Left forelimb (tissue), 1 donor: ENCODE results near the gene MUC7.
A peak's percentile ranks its signal among the peaks of the same experiment; 100 is the strongest.
"Not testable (repeated sequence)": the region's sequence is repeated elsewhere in the genome, so short reads cannot be mapped to it uniquely, and the experiment has no call there.

Experiments
- DNase-seq: peaks from one replicate; pipeline ENCODE4 v3.0.0-alpha.2; 2018; ENCODE audit warnings: low spot score

MUC7 gene

DNA sequence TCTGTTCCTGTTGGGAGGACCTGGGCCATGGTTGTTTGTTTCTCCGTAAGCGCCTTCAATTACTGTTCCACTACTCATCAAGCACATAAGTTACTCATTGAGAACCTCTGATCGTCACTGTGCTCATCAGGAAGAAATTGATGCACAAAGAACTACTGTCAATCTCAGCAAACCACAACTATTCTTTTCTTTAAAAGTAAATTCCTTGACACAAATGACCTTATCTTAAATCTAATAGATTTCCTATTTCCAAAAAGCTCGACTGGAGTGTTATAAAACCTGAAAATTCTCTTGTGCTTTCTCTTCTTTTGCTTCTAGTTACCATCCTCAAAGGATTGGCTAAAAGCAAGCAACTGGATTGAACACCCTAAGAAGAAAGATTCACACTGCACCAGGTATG is at the start of gene MUC7:
Gene MUC7 (plus strand): TSS at position 301 of the 400 bp plus-strand sequence. CDS start 1,825 bp downstream, outside the sequence.
- no peak for DNase-seq

DNA sequence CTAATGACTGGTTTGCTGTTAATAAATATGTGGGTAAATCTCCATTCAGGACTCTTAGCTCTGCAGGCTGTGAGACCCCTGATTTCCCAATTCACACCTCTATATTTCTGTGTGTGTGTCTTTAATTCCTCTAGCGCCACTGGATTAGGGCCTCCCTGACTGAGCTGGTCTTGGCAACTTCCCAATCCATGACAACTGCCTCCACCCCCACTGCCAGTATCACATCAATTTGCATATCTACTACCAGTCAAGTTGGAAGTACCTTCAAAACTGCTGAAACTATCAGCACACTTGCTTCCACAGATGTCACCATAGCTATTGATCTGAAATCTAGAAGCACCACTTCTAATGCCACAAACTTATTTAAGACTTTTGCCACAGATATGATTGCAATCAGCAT is 46.7 kb upstream of the MUC7 start:
- no peak for DNase-seq

DNA sequence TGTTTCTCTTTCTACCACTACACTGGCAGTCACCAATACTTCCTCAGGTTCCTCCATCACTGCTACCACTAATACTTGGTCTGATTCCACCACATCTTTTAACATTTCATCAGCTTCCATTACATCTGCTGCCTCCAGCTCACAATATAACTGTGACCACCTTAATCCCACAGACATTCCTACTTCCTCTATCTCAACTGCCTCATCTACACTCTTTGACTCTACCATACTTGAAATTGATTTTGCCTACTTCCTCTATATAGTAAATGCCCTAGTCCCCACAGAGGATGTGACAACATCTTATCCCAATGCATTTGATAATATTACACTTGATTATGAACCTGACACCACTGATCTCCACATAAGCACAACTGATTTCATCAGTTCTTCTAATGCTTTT is 45.2 kb upstream of the MUC7 start:
- no peak for DNase-seq

DNA sequence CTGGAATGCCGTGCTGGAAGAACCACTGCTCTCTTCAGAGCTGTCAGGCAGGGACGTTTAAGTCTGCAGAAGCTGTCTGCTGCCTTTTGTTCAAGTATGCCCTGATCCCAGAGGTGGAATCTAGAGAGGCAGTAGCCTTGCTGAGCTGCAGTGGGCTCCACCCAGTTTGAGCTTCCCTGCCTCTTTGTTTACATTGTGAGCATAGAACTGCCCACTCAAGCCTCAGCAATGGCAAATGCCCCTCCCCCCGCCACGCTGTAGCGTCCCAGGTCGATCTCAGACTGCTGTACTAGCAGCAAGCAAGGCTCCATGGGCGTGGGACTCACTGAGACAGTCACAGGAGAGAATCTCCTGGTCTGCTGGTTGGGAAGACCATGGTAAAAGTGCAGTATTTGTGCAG is 34.8 kb upstream of the MUC7 start:
- no peak for DNase-seq

DNA sequence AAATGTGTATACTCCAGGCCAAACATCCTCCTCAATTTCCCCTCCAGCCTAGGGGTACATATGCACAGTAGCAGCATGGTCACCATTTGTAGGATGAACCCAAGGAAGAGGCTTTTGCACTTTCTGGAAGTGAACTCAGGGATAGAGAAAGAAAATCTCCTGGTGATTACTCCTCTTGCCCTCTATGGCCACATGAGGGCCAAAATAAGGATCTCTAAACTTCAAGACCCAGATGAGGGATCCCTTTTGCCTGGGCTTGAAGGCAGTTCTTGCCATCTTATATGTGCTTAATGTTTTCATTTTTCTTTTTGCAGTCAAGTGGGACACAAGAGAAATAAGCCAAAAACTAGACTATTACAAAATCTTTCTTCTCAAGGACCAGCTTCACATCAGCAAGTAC is 29.5 kb upstream of the MUC7 start:
- DNase-seq: no peak

DNA sequence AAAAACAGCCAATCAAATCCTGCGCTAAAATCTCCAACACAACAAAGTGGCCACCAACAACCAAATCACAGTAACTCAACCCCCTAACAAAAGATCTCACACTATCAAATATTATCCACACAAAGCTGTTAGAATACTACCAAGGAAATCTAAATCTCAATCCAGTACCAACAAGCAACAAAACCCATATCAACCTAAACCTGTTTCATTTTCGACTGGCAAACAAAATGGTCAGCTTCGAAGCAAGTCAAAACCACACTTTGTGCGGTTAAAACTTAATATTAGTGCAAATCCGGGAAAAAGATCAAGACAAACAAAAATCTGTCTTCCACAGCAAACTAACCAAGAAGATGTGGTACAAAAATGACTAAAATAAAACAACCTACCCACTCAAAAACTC is 28.7 kb upstream of the MUC7 start:
- DNase-seq: no peak

DNA sequence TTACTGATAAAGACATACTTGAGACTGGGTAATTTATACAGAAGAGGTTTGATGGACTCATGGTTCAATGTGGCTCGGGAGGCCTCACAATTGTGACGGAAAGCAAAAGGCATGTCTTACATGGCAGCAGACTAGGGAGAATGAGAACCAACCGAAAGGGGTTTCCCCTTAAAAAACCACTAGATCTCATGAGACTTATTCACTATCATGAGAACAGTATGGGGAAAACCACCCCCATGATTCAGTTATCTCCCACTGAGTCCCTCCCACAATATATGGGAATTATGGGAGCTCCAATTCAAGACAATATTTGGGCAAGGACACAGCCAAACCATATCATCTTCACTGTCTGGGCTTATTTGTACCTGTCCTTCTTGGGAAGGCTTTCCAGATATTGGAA is 22.8 kb upstream of the MUC7 start:
- no peak for DNase-seq

DNA sequence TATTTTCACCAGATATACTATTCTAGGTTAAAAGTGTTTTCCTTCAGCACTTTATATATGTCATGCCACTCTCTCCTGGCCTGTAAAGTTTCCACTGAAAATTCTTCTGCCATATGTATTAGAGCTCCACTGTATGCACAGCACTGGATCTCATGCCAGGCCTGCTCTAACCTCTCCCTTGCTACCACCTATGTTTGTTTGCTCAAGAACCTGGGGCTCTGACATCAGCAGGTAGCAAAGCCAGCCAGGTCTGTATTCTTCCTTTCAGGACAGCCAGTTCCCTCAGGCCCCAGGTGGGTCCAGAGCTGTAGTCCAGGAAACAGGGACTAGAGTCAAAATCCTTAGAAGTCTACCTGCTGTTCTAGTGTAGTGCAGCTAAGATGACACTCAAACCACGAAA is 19.1 kb upstream of the MUC7 start:
- DNase-seq: no peak

DNA sequence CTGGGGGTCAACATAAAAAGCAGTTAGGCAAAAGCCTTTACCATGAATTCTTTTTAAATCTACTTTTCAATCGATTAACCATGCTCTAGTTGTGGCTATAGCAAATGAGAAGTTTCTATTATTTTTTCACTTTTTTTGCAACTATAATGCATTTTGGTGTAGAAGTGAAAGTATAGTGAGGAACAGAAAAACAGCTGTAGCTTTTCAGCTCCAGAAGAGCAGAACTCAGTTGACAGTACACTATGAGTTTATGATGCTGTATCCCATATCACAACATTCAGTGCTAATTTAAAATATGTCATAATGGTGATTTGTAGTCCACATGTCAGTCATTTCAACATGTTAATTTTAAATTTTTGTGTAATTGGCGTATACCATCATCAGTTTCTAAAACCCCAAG is 8.7 kb upstream of the MUC7 start:
- no peak for DNase-seq

DNA sequence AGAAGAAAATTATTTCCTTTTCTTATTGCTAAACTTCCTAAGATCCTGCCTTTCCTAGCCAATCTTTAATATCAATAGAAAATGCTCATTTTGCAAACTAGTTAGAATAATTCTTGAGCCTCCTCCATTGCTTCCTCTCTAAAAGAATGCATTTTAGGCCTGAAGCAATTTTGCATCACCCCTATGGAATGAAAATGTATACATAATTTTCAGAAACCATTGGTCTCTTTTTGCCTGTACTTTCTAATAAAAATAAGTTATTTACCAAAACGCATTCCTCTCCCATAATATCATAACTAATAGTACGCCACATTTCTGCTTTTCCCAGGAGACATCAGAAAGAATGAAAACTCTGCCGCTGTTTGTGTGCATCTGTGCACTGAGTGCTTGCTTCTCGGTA is 1.7 kb downstream of the MUC7 start:
- DNase-seq: no peak

DNA sequence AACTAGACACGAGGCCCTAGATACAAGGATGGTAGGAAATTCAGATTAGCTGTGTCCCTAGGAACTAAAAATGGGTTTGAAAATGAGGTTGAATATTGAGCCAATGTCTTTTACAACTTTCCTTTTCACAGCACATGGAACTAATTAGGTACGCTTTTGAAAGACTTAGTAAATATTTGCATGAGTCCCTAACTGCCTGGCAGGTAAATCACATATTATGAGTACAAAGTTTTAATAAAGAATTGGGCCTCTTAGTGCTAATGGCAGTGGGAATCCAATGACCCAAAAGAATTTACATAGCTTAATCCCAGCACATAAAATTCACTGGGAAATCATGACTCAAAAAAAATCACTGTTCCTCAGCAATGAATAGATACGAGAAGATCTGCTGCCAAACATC is 16.8 kb downstream of the MUC7 start:
- DNase-seq: no peak

DNA sequence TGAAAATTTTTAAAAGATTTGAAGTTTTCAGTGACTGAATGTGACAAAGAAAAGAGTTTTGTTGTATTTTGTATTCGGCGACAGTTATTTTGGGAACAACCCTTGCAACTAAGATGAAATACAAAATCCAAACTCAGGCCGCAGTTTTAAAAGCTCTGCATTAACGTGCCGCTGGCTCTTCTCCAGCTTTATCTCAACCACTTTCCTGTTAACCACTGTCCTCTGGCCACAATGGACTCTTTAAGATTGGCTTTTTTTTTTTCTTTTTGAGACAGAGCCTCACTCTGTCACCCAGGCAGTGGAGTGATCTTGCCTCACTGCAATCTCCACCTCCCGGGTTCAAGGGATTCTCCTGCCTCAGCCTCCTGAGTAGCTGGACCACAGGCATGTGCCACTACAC is 24.2 kb downstream of the MUC7 start:
- no peak for DNase-seq

DNA sequence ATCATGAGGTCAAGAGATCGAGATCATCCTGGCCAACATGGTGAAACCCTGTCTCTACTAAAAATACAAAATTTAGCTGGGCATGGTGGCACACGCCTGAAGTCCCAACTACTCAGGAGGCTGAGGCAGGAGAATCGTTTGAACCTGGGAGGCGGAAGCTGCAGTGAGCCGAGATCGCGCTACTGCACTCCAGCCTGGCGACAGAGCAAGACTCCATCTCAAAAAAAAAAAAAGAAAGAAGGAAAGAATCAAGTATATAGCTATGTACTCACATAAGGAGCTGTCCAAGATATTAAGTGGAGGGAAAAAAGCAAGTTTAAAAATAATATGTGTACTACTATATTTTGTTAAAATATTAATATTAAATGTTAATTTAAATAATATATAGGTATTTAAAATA is 29.8 kb downstream of the MUC7 start:
- not testable (repeated sequence) for DNase-seq

DNA sequence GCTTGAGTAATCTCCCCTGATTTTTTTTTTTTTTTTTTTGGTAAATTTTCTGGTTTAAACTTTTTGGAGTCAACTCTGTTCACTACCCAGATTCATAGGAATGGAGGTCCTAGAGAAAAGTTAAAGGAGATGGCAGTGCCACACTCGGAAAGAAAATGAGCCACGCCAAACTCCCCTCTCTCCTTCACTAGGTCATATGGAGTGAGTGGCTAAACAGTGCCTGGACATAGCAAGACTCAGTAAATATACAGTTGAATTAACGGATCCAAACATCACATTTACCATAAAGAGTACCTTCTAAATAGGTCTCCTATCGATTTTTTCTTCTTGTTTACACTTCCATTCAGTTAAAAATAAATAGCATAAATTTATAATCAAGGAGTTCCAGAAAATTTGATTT is 32.7 kb downstream of the MUC7 start:
- no peak for DNase-seq

DNA sequence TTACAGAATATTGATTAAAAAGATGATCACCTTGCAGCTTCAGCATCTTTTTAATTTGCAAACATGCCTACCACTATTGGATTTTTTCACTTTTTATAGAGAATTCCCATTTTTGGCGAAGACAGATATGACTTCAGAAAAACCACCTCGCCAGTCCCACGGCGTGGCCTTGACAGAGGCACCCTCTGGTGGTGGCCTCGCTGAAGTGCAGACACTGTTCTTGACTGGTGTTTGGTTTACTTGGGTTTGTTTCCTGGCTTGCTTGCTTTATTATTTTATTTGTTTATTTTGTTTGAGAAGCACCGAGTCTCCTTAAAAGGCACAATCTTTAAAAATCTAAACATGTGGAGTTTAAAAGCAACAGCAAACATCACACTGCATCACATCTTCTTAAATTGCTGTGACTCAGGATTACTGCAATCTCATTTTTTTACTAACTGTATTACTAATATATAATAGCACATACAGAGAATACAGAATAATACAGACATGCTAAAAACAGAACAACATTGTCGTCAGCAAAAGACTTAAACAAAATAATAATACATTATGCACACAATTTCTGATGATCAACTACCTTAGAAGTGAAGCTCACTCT is 33.3 kb downstream of the MUC7 start:
- peak; percentile 72 for DNase-seq

DNA sequence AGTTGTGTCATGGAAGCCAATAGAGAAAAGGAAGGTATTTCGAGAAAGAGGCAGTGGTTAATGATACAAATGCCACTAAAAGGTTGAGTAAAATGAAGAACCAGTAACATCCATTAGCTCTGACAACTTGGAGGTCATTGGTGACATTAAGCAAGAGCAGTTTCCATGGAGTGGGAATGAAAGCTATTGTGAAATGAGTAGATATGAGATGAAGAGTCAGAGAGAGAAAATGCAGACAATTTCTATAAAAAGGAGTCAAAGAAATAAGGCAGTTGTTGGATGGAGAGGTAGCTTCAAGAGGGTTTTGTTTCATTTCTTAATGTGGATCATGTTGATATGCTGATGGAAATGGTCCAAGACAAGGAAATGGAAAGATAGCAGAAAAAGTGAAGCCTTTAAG is 36.8 kb downstream of the MUC7 start:
- no peak for DNase-seq

DNA sequence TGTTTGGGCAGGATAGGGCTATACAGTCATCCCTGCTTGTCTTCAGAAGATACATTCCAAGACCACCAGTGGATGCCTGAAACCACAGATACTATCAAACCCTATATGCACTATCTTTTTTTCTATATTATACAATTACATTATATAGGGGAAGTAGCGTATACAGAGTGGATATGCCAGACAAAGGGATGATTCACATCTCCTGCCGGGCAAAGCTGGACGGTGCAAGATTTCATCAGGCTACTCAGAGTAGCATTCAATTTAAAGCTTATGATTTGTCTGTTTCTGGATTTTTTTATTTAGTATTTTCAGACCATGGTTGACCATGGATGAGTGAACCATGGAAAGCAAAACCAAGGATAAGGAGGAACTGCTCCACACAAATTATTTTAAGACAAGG is 39.4 kb downstream of the MUC7 start:
- no peak for DNase-seq

DNA sequence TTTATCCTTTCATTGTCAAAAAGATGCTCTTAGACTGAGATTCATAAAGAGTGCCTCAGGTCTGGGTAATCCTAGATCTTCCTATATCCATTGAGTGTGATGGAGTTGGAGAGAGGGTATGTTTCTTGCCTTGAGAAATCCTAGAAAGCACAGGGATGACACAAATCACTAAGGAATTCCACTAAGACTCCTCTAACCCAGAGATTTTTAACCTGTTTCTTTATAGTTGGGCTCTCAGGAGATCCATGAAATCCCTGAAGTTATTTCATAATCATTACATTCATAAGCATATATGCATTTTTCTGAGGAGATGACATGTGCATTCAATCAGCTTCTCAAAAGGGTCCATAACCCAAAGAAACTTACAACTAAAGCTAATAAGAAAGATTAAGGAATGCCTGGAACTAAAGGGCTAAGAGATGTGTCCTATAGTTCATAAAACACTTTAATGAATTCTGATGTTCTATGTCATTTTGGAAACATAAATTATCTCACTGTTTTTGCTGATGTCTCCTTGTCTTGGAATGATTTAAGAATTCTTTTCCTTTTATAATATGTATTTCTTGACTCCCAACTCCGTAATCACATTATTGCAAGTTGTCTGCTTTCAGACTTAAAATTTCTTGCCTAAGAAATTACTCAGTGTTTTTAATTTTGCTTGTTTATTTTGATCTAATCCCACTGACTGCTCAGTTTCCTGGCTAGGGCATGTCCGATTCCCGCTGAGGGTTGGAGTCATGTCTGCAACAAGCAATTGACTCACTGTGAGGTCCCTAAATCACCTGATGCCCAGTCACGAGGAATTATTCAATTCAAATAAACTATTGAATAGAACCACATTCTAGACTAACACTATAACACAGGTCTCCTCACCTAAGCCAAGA is 43.6 kb downstream of the MUC7 start:
- DNase-seq: no peak

DNA sequence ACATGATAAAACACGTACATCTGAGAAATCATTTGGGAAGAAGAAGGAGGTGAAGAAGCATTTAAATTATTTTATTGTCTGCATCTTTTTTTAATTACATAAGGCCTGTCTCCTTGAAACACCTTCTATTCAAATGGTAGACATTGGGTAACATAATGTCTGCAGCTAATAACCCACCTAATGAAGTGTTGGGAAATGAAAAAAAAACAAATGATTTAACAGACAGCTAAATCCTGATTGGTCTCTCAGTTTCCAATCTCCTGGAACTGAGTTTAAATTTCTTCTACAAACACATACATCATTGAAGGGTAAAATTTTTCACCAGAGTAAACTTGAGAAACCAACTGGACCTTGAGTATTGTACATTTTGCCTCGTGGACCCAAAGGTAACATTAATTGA is 46.3 kb downstream of the MUC7 start, which contains the start of gene AMTN:
Gene AMTN (plus strand): TSS at position 301 of the 400 bp plus-strand sequence. CDS start 209 bp downstream, outside the sequence.
- no peak for DNase-seq

DNA sequence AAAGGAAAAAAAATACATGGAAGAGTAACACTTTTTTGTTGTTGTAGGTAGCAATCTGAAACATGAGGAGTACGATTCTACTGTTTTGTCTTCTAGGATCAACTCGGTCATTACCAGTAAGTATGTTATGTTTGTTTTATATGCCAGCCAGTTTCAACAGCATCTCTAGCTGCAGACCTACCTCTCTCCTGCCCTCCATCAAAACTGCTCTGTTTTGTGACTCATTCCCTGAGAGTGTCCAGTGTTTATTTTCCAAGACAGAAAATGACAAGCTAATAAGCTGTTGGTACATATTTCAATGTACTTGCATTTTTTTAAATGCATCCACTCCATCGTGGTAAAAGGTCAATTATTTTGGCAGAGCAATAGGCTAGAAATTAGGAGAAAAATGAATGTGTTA is 46.7 kb downstream of the MUC7 start:
- no peak for DNase-seq

DNA sequence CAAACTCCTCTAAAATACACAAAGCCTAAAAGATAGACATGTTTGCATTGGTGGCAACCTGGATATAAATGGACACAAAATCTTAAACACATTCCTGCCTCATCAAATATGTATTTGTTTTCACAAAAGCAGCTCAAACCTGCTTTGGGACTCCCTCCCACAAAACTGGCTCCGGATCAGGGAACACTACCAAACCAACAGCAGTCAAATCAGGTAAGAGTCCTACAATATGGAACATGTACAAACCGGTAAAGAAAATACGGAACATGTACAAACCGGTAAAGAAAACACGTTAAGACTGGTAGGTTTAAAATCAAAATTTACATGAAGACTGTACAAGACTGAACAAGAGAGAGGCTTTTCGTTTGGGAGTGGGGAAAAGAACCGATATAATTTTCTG is 50.6 kb downstream of the MUC7 start:
- DNase-seq: no peak

DNA sequence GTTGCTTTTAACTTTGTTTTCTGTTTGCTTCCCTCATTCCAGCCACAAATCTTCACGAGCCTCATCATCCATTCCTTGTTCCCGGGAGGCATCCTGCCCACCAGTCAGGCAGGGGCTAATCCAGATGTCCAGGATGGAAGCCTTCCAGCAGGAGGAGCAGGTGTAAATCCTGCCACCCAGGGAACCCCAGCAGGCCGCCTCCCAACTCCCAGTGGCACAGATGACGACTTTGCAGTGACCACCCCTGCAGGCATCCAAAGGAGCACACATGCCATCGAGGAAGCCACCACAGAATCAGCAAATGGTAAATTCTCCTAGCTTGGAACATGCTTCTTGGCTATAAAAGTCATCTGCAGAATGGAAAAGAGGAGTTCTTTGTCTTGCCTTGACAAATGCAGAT is 59.0 kb downstream of the MUC7 start:
- no peak for DNase-seq

DNA sequence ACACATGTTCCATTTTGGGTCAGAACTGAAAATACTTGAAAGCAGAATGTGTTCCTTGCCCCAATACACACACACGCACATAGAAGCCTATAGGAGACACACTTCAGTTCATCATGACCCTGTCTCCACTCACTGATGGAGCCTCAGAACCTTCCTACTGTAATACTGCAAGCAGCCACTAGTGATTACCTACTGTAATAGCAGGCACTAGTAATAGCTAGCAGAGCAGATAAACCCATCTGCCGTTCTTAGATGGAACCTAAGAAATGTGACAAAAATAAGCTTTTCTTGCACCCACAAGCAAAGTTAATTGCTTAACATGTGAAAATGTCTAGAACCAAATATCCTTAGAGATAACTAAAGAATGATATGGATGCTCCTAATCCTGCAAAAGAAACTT is 60.0 kb downstream of the MUC7 start:
- no peak for DNase-seq
